ENCODE data around the gene DGKH.
"Not testable (repeated sequence)": the region's sequence is repeated elsewhere in the genome, so short reads cannot be mapped to it uniquely, and the experiment has no call there.

GRCh38 chr13:42071179-42071578, 22.7 kb downstream of the DGKH start:
- TF ChIP-seq CTCF (IDR thresholded peaks at IDR 0.05; ENCODE audit: poor library complexity, severe bottlenecking); EZH2 (IDR thresholded peaks at IDR 0.05; ENCODE audit: borderline replicate concordance, insufficient read depth, low read length, poor library complexity, severe bottlenecking): not testable (repeated sequence)

Measured in neural cell (in vitro differentiated cells).